HG03457 (cell line): ENCODE data around the gene DGKI.

Source experiments
- ATAC-seq: cut with Tn5 transposase; IDR thresholded peaks from one replicate; pipeline ENCODE4 v1.9.1; 2021; ENCODE audit warnings: moderate number of reproducible peaks; ENCODE audit not compliant: unreplicated experiment

Gene DGKI

DNA sequence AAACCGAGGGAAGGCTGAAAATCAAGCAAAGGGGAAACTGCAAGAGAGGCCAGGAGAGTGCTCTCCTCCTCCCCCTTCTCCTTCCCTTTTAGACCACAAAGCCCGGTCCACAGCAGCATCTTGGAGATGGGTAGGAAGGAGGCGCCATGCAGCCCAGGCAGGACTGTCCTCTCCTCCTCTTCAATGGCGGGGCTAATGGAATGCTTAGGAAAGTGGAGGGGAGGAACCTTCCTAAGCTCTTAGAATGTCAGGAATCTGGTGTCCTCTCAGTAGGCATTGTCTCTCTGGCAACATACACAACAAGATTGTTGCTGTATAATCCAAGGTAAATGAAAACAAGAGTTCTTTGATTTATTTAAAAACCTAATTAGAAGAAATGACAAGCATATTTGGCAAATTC is 185.1 kb downstream of the DGKI start:
- ATAC-seq: no peak

DNA sequence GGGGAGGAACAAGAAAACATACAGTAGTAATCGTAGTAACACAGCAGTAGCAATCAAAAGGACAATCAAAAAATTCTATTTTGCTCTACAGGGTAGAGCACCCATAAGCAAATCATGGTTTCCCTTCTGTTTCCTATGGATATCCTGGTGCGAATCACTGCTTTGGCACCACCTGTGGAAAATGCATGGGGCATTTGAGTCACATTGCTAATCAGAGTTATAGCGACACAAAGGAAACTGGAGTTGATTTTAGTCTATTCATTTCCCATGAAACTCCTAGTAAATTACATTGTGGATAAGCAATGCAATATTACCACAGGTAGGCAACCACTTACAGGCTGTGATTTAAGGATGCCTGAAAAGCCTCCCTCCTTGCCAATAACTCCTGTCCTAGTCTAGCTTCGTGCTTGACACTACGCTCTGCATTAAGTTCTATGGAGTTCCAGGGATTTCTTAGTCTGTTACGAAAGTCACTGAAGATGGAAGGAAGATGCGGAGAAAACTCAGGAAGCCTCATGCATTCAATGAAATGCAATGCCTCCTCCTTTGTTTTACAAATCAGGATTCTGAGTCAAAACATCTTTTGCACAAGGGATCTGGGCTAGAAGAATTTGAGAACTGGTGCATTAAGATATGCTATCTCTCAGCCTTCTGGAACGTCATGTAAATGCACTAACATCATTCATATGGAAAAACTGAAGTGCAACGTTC is 188.4 kb downstream of the DGKI start:
- ATAC-seq: no peak

DNA sequence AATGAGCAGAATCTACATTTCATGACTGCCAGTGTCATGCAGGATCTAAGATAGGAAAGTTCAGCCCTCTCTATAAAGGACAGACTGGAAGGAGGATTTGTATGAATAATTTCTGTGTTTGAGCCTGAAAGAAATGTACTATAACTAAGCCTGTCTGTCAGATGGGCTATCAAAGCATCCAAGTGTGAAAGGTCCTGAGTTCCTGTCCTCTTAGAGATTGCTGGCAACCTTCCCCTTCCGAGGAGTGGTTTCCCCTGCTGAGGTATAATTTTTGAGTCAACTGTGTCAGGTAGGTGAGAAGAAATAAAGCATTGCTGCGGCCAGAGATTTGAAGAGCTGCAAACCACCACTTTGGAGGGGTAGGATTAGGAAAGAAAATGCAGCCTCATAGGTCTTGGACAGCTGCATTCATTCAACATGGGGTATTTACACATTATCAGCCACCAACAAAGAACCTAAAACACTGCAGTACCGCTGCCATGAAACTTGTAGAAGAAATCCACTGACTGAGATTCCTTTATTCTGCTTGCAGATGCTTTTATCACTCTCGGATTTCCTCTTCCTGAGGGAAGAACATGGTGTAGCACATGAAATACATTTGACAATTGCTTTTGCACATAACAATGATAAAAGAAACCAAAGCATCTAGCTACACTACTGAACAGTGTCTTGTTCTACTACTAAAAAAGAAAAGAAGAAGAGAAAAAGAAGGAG is 189.1 kb downstream of the DGKI start:
- ATAC-seq: no peak

DNA sequence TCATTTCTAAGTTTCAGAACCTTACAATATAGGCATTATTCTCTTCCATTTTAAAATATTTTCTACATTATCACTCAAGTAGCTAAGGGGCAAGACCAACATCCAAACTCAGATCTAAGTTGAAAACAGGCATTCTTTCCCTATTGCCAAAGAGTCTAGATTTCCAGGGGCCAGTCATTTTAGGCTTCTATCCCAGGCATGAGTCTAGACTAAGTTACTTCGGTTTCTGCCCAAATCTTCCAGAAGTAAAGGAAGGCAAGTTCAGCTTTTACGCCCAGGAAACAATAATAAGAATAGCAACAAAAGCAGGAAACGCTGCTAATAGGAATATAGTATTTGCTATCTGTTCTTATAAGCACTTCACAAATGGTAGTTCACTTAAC is 189.9 kb downstream of the DGKI start:
- ATAC-seq: no peak

DNA sequence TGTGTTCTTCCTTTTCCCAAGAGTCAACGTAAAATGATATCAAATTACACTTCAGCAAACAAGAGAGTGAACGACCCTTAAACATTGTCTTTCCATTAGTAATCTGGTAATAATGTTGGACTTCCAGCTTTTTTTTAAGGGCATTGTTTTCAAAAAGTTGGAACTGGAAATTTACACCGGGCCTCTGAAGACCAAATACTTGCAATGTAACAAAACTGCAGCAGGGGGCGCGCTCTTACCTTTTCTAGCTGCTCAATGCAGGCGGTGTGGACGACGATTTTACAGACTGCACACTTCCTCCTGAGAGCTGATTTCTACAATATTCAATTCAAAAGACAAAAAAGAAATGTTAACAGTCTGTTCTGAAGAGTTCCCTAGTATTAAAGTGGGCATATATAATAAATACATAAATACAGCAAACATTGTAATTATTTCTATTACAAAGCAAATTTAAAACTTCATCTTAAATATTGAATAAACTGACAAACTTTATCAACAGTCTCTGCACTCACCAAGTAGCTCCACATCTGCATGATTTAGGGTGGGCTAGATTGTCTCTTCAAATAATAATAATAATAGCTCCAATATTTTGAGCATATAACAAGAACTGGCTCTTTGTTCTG is 190.4 kb downstream of the DGKI start:
- ATAC-seq: peak; percentile 62

DNA sequence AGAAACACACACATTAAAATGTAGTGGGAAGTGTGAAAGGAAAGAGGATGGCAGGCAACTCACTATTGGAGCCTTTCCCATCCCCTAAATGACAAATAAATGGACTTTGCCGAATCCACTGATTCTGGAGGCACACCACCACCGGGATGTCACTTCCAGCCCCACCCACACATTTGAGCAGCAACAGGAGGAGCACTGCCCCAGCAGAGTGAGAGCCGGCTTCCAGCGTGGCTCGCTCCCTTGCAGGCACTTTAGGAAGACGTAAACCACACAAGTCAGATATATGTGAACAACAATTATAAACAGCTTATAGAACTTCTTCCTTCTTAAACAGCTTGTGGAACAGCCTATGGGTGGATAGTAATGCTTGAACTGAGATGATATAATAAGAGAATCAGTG is 191.0 kb downstream of the DGKI start:
- no peak for ATAC-seq

DNA sequence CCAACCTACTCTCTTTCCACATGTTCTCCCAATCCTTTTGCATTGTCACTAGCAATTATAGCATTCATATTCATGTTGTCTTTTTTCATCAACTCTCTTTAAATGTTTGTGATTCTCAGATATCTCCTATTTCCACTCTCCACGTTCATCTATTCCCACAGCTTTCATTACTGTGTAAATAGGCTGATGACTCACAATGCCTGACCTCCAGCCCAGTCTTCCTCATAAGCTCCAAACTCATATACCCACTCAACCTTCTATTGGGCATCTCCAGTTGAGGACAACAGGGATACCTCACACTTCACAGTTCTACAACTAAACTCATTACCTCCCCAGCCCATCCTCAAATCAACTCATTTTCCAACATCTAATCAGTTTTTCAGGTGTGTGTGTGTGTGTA is 194.1 kb downstream of the DGKI start:
- no peak for ATAC-seq

DNA sequence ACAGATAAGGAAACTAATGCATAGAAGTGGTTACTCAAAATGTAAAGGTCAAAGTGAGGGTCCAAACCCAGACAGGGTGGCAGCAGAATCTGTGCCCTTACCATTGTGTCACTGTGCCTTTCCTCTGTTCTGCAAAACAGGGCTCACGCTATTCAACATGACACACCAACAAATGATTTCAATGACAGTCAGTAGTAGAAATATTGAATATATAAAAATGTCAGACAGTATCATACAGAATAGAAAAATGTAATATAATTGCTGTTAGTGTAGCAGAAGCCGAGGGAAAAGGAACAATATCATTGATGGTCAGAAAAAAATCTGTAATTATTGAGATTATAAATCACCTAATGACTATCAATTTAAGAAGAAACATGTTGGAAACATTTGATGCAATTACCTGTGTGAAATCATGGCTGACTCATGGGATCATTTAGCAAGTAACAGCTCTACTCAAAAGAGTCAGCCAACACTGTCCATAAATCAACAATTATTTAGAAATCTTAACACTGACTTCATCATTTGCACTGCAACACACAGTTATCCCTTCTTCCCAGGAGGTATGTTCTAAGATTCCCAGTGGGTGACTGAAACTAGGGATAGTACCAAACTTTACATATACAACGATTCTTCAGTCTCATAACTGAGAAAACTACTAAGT is 198.7 kb downstream of the DGKI start:
- ATAC-seq: no peak

DNA sequence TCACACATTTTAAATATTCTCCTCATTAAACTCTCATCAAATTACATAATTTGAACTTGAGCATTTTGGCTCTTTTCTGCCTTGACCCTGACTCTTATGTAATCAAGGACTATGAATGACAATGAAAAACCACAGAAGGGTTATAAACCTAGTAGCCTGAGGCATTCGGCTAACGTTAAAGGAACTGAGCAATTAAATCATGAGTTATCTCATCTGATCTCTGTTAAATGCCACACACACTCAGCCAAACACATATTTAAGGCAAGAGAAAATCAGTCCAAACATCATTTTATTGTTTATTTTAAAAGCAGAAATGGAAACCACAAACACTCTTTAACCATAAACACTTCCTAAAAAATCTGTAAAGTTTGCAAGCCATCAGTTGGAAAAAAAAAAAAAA is 204.3 kb downstream of the DGKI start:
- ATAC-seq: no peak

DNA sequence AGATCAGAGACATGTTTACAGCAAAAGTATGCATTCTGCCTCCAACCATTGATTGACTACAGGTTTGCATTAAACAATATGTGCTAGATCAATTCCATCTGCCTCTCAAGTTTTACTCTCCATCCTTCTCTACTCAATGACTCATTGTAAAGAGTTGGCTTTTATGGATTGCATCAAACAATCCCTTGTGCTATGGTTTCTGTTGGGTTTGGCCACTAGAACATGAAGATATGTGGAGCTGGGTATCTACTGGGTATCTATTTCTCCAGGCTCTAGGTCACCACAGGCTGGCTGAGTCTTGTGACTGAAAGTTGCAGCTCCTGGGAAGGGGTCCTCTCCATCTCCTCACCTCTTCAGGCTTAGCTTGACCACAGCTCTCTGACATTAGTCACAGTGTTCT is 204.7 kb downstream of the DGKI start:
- ATAC-seq: no peak

DNA sequence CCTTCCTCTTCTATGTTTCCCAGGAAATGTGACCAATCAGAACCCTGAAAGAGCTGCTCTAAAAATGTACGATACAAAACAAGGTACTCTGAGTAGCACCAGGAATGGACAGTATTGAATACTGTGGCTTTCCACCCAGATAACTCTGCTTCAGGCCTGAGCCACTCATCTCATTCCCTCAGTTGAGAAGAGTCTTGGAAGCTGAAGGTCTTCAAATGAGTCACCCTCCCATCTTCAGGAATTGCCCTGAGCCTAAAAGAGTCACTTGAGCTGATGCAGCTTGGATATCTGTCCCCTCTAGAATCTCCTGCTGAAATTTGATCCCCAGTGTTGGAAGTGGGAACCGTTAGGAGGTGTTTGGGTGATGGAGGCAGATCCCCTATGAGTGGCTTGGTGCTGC is 210.4 kb downstream of the DGKI start:
- ATAC-seq: no peak

DNA sequence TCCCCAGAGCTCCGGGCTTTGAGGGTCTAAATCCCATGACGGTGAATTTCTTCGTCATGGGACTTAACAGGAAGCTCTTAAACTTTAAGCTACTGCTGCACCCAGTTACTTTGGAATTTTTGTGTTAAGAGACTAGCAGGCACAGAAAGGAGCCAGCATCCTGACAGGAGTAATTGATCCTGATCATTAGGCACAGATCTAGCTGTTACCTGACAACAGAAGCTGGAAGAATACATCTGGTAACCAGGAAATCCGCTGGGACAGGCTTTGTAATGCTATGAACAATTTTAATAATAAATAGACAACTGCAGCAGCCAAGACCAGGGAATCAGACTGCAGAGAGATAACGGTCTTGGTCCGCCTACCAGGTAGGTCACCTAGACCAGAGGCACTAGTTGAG is 210.9 kb downstream of the DGKI start:
- ATAC-seq: no peak

DNA sequence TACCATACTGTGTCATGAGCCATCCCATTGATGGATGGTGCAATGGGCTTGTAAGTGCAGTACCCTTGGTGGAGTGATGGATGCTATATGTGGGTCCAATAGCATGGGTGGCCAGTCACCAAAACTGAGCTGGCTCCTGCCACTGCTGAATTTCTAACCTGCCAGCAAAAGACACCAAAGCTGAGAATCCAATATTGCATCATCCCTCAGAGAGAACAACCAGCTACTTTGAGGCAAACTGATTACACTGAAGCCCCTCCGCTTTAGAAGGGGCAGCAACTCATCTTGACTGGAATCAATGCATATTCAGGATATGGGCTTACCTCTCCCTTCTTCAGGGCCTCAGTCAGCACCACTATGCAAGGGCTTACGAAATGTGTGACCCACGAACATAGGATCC is 211.6 kb downstream of the DGKI start:
- ATAC-seq: no peak

DNA sequence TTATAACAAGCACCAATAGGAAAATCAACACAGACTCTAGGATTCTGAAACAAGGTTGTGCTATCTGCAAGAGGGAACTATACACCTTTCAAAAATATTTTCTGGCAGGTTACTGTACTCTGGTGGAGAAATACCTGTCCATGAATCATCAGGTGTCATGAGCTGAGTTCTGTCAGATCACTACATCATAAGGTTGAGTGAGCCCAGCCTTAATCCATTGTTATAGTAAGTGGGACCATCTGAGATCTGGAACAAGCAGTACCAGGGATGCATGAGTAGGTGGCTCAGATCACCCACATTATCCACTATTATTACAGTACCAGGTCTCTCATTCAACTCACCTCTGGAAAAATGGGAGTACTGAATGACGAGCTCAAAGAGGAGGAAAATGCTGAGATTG is 212.4 kb downstream of the DGKI start:
- no peak for ATAC-seq

DNA sequence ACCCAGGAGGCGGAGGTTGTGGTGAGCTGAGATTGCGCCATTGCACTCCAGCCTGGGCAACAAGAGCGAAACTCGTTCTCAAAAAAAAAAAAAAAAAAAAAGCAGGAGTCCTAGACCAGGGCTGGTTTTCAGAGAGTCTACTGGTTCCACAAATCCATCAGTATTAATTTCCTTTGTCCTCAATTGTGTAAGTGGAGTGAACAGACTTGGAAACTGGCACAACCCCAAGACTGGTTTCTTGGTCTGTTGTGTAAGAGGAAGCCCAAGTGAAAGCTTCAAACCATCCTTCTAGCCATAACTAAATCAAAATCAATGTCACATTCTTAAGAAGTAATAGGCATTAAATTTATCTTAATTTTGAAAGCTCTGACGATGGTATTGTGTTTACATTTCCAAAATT is 213.6 kb downstream of the DGKI start:
- no peak for ATAC-seq

DNA sequence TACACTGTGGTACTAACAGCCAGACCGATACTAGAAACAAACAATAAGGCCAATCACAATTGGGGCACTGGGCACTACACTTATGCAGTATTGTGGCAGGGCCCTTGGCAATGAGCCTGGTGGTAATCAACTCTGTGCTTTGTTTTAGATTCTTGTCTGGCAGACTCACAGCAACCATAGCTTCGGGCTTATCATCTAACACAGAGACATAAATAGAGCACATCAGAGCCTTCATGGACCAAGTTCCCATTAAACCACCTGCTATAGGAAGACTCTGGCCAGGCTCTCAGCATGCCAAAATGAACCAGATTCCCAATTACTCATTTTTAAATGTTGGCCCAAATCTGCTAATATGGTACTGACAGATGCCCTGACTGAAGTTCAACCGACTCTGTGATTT is 218.6 kb downstream of the DGKI start:
- ATAC-seq: no peak

DNA sequence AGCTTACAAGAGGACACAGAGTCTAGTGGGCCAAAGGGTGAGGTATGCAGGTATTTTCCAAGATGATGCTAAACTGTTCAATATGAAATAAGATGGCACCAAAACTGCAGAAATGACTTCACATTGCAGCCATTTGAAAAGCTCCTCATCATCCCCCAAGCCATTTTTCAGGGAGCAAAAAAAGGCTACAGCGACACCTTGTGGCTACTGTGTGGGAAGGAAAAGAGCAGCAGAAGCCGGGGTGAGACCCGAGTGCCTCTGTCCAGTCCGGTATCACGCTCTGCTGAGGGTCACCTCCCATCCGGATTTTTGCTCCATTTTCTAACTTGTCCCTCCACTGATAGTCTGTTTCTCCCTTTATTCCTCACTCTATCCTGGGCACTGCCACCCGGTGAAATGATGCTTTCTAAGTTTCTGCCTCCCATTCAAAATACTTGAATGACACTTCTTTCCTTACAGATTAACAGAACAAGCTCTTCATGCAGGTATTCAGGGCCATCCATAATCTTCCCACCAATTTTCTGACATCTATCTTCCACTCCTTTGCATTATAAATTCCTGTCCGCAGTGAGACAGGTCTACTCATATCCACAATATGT is 220.2 kb downstream of the DGKI start:
- ATAC-seq: no peak

DNA sequence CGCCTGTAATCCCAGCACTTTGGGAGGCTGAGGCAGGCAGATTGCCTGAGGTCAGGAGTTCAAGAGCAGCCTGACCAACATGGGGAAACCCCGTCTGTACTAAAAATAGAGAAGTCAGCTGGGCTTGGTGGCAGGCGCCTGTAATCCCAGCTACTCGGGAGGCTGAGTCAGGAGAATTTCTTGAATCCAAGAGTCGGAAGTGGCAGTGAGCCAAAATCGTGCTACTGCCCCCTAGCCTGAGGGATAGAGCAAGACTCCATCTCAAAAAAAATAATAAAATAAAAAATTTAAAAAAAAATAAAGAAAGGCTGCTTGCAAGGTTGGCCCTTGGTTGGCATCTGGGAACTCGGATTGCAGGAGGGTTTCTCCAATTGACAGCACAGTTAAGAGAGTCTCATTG is 221.6 kb downstream of the DGKI start:
- no peak for ATAC-seq

DNA sequence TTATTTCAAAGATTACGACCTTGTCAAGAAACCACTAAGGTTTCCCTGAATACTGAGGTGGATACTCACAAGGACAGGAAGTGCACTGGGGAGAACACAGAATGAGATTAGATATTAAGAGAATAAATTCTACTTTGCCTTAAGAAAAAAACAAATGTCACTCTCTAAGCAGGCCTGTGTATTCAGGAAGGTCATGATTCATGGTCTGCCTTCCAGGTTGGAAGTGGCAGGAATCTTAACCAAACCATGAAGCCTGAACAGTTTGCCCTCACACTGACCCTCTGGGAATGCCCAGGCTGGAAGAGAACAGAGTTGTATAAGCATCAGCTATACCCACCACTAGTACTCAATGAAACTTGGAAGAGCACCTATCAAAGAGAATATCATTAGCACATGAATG is 227.6 kb downstream of the DGKI start:
- ATAC-seq: no peak

DNA sequence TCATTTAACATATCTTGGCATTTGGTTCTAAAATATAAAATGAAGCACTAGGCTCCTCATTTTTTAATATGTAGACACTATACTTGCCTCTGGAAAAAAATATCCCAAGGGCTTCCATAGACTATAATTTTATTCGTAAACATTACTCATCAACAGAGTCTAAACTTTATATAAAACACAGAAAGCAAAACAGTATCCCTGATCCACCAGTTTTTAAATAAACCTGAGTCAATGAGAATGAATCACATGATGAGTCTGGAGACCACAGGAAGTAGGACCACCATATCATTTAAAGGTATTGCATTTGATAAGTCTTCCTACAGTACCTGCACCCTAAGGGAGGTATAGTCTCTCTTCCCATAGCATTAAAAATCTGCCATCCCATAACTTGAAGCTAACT is 228.0 kb downstream of the DGKI start:
- no peak for ATAC-seq

DNA sequence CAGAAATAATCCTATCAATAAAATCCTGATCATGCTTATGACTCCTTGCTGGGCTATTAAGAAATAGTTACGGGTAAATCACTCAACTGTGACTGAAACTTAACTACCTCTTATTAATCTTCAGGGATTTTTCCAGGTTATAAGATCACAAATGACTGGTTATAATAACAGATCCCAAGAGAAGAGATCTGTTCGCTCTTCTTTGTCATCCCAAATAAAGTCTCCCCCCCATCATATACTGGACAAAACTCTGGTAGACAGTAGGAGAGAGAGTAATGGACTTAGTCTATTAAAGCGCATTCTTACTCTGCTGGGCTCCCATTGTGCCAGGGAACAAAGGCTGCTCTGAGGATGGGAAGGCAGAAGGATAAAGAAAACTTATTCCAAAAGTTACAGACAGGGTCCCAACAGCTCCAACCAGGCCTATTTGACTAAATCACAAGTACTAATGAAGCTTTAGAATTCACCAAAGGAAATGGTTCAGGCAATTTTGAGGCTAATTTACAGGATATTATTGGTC is 233.7 kb downstream of the DGKI start:
- ATAC-seq: no peak
